ENCODE measurements around the gene MTCL3. TPM values are rescaled to one million over a fixed set of nuclear protein-coding genes. Genes with fewer than 3 reads are reported as not detected.
A peak's percentile ranks its signal among the peaks of the same experiment; 100 is the strongest.
"Not testable (repeated sequence)": the region's sequence is repeated elsewhere in the genome, so short reads cannot be mapped to it uniquely, and the experiment has no call there.

The MTCL3 gene

DNA sequence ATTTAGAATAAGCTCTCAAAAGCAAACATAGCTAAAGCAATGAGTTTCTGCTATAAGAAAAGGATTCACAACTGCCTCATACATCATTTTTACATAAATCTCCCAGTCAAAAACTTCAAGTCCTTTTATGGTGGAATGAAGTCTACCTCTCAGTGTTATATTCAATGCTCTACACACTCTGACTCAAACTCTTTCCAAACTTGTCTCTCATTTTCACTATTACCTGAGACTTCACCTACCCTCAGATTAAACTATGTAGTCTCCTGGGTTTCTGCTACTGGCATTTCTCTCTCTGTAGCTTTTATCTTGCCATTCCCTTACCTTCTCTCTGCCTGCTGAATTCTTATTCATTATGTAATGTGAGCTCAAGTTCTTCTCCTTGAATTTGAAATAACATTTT, 71.4 kb downstream of the MTCL3 start:
- no peak for DNase-seq (ENCODE audit: low spot score)
- in situ Hi-C loops (cut with HindIII; ENCODE audit: low sequenced_read_pairs) = no loop called here

- in situ Hi-C loops (cut with HindIII; ENCODE audit: low sequenced_read_pairs) = no loop called here
These were observed 72.8 kb downstream of the MTCL3 start for GRCh38 chr6:127446356-127446755.

DNA sequence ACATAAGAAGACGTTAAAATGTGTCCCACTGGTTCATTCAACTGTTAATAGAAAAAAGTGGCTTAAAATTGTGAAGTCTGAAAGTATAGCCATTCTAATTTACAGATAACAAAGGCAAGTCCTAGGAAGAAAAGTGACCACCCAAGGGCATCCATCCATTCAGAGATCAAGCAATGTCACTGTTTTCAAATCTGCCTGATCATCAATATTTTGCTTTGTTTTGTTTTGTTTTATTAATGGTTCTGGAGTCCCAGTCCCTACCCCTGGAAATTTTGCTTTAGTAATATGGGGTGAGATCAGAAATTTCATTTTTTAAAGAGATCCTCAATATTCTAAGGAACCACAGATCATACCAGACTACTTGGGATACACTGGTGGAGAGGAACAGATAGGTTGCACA, 77.3 kb downstream of the MTCL3 start:
- DNase-seq (ENCODE audit: low spot score) = no peak
- in situ Hi-C loops (cut with HindIII; ENCODE audit: low sequenced_read_pairs) = no loop called here

More at GRCh38 chr6:127446356-127446755, 72.8 kb downstream of the MTCL3 start:
- no peak for DNase-seq (ENCODE audit: low spot score)

DNA sequence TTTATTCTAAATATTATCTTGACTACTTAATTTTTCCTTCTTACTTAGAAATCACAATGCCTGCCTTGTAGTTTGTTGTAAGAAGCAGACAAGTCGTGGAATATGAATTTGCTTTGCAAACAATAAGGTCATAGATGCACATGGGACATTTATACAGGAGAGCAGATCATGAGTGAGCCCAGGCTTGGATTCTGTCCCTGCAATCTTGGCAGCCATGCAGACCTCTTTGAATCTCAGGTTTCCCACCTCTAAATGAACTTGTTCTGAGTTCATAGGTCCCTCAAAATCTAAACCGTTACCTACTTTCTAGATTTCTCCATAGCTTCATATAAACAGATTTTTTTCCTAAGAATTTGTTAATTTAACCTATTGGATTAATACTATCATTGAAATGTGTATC, 79.4 kb downstream of the MTCL3 start:
- peak; percentile 59 for DNase-seq (ENCODE audit: low spot score)
- in situ Hi-C loops (cut with HindIII; ENCODE audit: low sequenced_read_pairs) = no loop called here

DNA sequence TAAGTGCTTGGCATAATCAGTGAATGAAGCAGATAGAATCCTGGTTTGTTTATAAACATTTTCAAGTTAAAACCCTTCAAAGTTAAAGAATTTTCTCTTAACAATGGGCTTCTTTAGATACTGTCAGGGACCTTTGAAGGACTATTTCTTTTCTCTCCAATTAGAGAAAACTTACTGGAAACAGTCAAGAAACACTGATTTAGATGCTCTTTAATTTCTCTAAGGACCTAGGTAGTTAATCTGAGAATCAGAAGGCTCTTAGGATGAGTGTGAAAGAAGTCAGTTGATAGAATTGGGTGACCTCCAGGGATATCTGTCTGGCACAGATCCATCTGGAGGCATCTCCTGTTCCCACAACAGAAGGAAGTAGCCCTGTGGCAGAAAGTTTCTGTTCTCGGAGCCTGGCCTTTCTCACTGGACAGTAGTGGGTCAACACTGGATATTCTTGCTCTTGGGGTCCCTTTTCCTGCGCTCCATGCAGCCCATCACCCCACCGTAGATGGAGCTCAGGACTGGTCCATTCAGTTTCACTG, 82.5 kb downstream of the MTCL3 start:
- in situ Hi-C loops (cut with HindIII; ENCODE audit: low sequenced_read_pairs) = no loop called here
- DNase-seq (ENCODE audit: low spot score) = peak; percentile 53

DNA sequence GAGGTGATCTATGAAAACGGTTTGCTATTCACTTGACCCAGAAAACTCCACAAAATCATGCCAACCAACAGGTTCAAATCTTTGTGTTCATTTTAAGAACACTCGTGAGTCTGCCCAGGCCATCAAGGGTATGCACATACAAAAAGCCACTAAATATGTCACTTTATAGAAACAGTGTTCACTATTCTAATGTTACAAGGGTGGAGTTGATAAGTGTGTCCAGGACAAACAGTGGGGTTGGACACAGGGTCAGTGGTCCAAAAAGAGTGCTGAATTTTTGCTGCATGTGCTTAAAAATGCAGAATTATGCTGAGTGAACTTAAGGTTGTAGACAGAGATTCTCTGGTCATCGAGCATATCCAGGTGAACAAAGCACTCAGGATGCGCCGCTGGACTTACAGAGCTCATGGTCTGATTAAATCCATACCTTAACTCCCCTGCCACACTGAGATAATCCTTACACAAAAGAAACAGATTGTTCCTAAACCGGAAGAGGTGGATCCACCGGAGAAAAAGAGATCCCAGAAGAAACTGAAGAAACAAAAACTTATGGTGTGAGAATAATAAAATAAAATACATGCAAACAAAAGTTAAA, 83.4 kb downstream of the MTCL3 start:
- in situ Hi-C loops (cut with HindIII; ENCODE audit: low sequenced_read_pairs) = no loop called here

GRCh38 chr6:127434651-127435050, 84.5 kb downstream of the MTCL3 start:
- no peak for DNase-seq (ENCODE audit: low spot score)
- in situ Hi-C loops (cut with HindIII; ENCODE audit: low sequenced_read_pairs) = no loop called here

More for the DNA sequence above, 83.4 kb downstream of the MTCL3 start:
- DNase-seq (ENCODE audit: low spot score) = no peak

DNA sequence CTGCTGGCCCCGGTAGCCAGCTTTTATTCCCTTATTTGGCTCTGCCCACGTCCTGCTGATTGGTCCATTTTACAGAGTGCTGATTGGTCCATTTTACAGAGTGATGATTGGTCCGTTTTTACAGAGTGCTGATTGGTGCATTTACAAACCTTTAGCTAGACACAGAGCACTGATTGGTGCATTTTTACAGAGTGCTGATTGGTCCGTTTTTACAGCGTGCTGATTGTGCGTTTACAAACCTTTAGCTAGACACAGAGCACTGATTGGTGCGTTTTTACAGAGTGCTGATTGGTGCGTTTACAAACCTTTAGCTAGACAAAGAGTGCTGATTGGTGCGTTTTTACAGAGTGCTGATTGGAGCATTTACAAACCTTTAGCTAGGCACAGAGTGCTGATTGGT, 90.6 kb downstream of the MTCL3 start:
- in situ Hi-C loops (cut with HindIII; ENCODE audit: low sequenced_read_pairs); DNase-seq (ENCODE audit: low spot score): not testable (repeated sequence)

DNA sequence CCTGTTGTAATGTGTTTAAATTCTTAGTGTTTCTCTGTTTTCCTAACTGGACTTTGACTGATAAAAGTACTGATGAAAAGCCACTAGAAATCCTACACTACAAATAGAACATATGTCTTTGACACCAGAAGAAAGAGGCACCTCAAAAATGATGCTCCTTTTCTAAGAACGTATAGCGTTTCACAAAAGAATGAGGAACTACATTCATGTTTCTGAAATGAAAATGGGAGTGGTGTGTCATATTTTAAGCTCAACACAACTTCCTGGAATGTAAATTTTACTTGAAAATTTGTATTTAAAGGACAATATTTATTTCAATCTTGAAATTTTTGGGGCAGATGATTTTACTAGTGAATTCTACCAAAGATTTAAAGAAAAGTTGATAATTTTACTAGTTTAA, 95.2 kb downstream of the MTCL3 start:
- in situ Hi-C loops (cut with HindIII; ENCODE audit: low sequenced_read_pairs) = no loop called here
- no peak for DNase-seq (ENCODE audit: low spot score)

Other genes with a start within 250 kb of the MTCL3 start
- gene ECHDC1, start 175.7 kb downstream of the MTCL3 start, total RNA-seq (2014; rRNA removed; shearing (Covaris generic)) = 35.3 and 47.4 TPM in 2 replicates
- gene KIAA0408, start 59.9 kb downstream of the MTCL3 start, total RNA-seq (2014; rRNA removed; shearing (Covaris generic)) = 0.49 TPM in 1 of 2 replicates, not detected in the other
- gene C6orf58, start 57.8 kb upstream of the MTCL3 start, total RNA-seq (2014; rRNA removed; shearing (Covaris generic)) = not detected in 2 replicates